ENCODE results near the gene LRRIQ4. TPM values are rescaled to one million over a fixed set of nuclear protein-coding genes. Genes with fewer than 3 reads are reported as not detected.

LRRIQ4 gene
- total RNA-seq, 1 donor from 2014 or later, result not detected

GRCh38 chr3:169811631-169812331 lies 889 bp upstream of the LRRIQ4 start:
- TF ChIP-seq, protein P1, sequence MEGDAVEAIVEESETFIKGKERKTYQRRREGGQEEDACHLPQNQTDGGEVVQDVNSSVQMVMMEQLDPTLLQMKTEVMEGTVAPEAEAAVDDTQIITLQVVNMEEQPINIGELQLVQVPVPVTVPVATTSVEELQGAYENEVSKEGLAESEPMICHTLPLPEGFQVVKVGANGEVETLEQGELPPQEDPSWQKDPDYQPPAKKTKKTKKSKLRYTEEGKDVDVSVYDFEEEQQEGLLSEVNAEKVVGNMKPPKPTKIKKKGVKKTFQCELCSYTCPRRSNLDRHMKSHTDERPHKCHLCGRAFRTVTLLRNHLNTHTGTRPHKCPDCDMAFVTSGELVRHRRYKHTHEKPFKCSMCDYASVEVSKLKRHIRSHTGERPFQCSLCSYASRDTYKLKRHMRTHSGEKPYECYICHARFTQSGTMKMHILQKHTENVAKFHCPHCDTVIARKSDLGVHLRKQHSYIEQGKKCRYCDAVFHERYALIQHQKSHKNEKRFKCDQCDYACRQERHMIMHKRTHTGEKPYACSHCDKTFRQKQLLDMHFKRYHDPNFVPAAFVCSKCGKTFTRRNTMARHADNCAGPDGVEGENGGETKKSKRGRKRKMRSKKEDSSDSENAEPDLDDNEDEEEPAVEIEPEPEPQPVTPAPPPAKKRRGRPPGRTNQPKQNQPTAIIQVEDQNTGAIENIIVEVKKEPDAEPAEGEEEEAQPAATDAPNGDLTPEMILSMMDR (IDR thresholded peaks at IDR 0.05), result no peak
- no peaks in the 10 kb centered on the region for H3K27me3 Mint-ChIP-seq (ENCODE audit: low read depth)
- H3K9me3 Mint-ChIP-seq (ENCODE audit: low read depth), result peaks cover 11% of the 10 kb centered on the region
- H3K4me1 Mint-ChIP-seq (ENCODE audit: low read depth), result peaks cover 22% of the 10 kb centered on the region
- peak overlapping the region; percentile 80 for H3K4me3 Mint-ChIP-seq (ENCODE audit: unreplicated experiment)
- DNase-seq (ENCODE audit: low spot score), result no peak
- peaks cover 4% of the 10 kb centered on the region for H3K36me3 Mint-ChIP-seq (ENCODE audit: low read depth)
- H3K27ac Mint-ChIP-seq (ENCODE audit: unreplicated experiment), result peak overlapping the region; percentile 80

DNA sequence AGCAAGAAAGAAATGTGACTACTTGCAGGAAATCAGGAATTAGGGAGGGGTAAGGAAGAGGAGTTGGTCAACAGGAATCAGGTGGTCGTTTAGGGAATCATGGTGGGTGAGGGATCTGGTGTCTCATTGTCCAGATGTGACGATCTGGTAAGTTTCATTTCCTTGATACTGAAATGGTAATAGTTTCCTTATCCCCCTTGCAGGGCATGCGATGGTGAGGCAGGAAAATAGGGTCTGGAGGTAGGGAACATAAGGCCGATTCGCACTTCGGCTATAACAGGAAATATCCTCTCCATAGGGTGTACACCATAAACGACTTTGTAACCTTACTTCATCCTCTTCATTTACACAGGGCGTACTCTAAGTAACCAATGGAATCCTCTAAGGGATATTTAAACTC lies 608 bp downstream of the LRRIQ4 start:
- H3K27ac Mint-ChIP-seq (ENCODE audit: unreplicated experiment), result peak overlapping the region; percentile 65
- peak overlapping the region; percentile 80 for H3K4me3 Mint-ChIP-seq (ENCODE audit: unreplicated experiment)
- H3K36me3 Mint-ChIP-seq (ENCODE audit: low read depth), result peaks cover 3% of the 10 kb centered on the region
- H3K9me3 Mint-ChIP-seq (ENCODE audit: low read depth), result peaks cover 13% of the 10 kb centered on the region
- DNase-seq (ENCODE audit: low spot score), result no peak
- no peaks in the 10 kb centered on the region for H3K27me3 Mint-ChIP-seq (ENCODE audit: low read depth)
- TF ChIP-seq, protein P1 (IDR thresholded peaks at IDR 0.05), result no peak
- H3K4me1 Mint-ChIP-seq (ENCODE audit: low read depth), result peaks cover 31% of the 10 kb centered on the region

DNA sequence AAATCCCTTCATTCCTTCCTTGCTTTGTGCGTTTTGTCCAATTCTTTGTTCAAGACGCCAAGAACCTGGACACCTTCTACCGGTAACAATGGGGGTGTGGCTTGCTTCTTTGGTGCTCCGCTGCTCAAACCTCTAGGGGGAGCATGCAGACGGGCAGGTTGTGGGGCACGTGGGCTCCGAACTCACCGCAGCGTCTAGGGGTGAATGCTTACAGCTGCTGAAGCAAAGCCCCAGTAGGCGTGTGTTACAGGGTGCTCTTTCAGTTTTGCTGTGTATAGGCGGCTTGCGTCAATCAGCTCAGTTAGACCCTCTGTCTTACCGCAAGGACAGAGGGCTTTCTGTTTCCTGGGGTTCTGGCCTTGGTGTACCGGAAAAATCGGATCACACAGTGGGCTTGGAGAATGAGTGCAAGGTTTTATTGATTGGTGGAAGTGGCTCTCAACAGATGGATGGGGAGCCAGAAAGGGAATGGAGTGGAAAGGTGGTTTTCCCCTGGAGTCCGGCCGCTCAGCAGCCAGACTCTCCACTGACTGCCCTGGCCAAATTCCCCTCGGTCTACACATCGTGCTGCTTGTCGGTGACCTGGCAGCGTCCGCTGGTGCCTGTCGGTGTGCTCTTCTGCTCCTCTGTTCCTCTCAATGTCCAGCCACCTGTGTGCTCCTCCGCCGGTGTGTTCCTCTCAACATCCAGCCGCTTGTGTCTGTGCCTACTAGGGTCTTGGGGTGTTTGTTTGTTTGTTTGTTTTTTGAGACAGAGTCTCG lies 1.3 kb downstream of the LRRIQ4 start:
- no peaks in the 10 kb centered on the region for H3K27me3 Mint-ChIP-seq (ENCODE audit: low read depth)
- peaks cover 13% of the 10 kb centered on the region for H3K9me3 Mint-ChIP-seq (ENCODE audit: low read depth)
- TF ChIP-seq, protein P1 (IDR thresholded peaks at IDR 0.05), result no peak
- DNase-seq (ENCODE audit: low spot score), result no peak
- no peak overlapping the region for H3K27ac Mint-ChIP-seq (ENCODE audit: unreplicated experiment)
- peaks cover 2% of the 10 kb centered on the region for H3K36me3 Mint-ChIP-seq (ENCODE audit: low read depth)
- H3K4me3 Mint-ChIP-seq (ENCODE audit: unreplicated experiment), result no peak overlapping the region
- H3K4me1 Mint-ChIP-seq (ENCODE audit: low read depth), result peaks cover 37% of the 10 kb centered on the region

GRCh38 chr3:169815590-169816150 lies 3.0 kb downstream of the LRRIQ4 start:
- H3K27ac Mint-ChIP-seq (ENCODE audit: unreplicated experiment), result no peak overlapping the region
- no peak for DNase-seq (ENCODE audit: low spot score)
- peaks cover 40% of the 10 kb centered on the region for H3K4me1 Mint-ChIP-seq (ENCODE audit: low read depth)
- H3K9me3 Mint-ChIP-seq (ENCODE audit: low read depth), result peaks cover 13% of the 10 kb centered on the region
- H3K27me3 Mint-ChIP-seq (ENCODE audit: low read depth), result no peaks in the 10 kb centered on the region
- TF ChIP-seq, protein P1 (IDR thresholded peaks at IDR 0.05), result no peak
- peaks cover 2% of the 10 kb centered on the region for H3K36me3 Mint-ChIP-seq (ENCODE audit: low read depth)
- no peak overlapping the region for H3K4me3 Mint-ChIP-seq (ENCODE audit: unreplicated experiment)

GRCh38 chr3:169818316-169818715 lies 5.6 kb downstream of the LRRIQ4 start:
- Mint-ChIP-seq H3K4me3 (ENCODE audit: unreplicated experiment) (no peak overlapping the region), H3K27me3 (ENCODE audit: low read depth) (no peaks in the 10 kb centered on the region), H3K27ac (ENCODE audit: unreplicated experiment) (peak overlapping the region; percentile 79), H3K36me3 (ENCODE audit: low read depth) (peaks cover 2% of the 10 kb centered on the region), H3K4me1 (ENCODE audit: low read depth) (peaks cover 18% of the 10 kb centered on the region), H3K9me3 (ENCODE audit: low read depth) (peaks cover 13% of the 10 kb centered on the region)
- TF ChIP-seq, protein P1 (IDR thresholded peaks at IDR 0.05), result no peak
- DNase-seq (ENCODE audit: low spot score), result no peak

Data from chondrocyte (in vitro differentiated cells).